Thyroid gland (tissue), 4 donors: ENCODE results near the gene NPM1. TPM values are rescaled to one million over a fixed set of nuclear protein-coding genes. Genes with fewer than 3 reads are reported as not detected.
"Not testable (repeated sequence)": the region's sequence is repeated elsewhere in the genome, so short reads cannot be mapped to it uniquely, and the experiment has no call there.

Source experiments
- DNase-seq, 2 donors: peaks; one replicate each; pipeline ENCODE4 v3.0.0-alpha.2; 2019
- H3K27ac ChIP-seq, 3 donors: fragments of 200-600 bp; sonication (generic); 1 replicate in 2 of 3; 2 replicates in 1 of 3; pipeline ENCODE4 v1.5.1; 2016 to 2019; ENCODE audit warnings: mild to moderate bottlenecking in 1 of 3, moderate library complexity in 1 of 3
- H3K27me3 ChIP-seq: fragments of 200-600 bp; sonication (generic); one replicate; pipeline ENCODE4 v1.5.1; 2019
- H3K36me3 ChIP-seq, 2 donors: fragments of 200-600 bp; sonication (generic); one replicate each; pipeline ENCODE4 v1.5.1; 2016 to 2019
- H3K4me1 ChIP-seq, 2 donors: fragments of 200-600 bp; sonication (generic); one replicate each; pipeline ENCODE4 v1.5.1; 2017 to 2019
- H3K4me3 ChIP-seq, 3 donors: fragments of 200-600 bp; sonication (generic); replicated peaks in 1 of 3; 1 replicate in 2 of 3; 2 replicates in 1 of 3; pipeline ENCODE4 v1.5.1; 2016; ENCODE audit warnings: mild to moderate bottlenecking in 1 of 3
- H3K9me3 ChIP-seq: fragments of 200-600 bp; sonication (generic); one replicate; pipeline ENCODE4 v1.5.1; 2017
- POLR2A ChIP-seq, 2 donors: fragments of 450-650 bp; IDR thresholded peaks; one replicate each; pipeline ENCODE4 v1.6.1; 2017; ENCODE audit warnings: antibody characterized with exemption in 2 of 2, mild to moderate bottlenecking in 2 of 2, moderate library complexity in 1 of 2
- WGBS, 2 donors: methylation state at CpG; one replicate each; pipeline ENCODE4 v1.1.5; 2017; 5-methylcytosine and 5-hydroxymethylcytosine counted together
- intact Hi-C: fragments of 100-400 bp; cut with DNase I; formaldehyde crosslinking; loops from one replicate; pipeline ENCODE4 v1.15.1; 2023
- total RNA-seq, 4 donors: library from RNA; depleted of rRNA; stranded (reverse); fragments of >200 nt; gene quantifications; one replicate each; pipeline ENCODE4 v1.2.3, GENCODE V29; 2016
- TF ChIP-seq, protein P1 (sequence below), 6 experiments: fragments of 200-600 bp in 3 of 6; fragments of 450-650 bp in 3 of 6; sonication (generic) in 3 of 6; IDR thresholded peaks; one replicate each; pipeline ENCODE4 v1.5.1; 2016 to 2019; ENCODE audit warnings: antibody characterized with exemption in 6 of 6, mild to moderate bottlenecking in 2 of 6, inconsistent platforms in 1 of 6, moderate library complexity in 1 of 6

NPM1 gene
- total RNA-seq, 4 donors from 2014 or later, result 455 to 777 (median 561) TPM

DNA sequence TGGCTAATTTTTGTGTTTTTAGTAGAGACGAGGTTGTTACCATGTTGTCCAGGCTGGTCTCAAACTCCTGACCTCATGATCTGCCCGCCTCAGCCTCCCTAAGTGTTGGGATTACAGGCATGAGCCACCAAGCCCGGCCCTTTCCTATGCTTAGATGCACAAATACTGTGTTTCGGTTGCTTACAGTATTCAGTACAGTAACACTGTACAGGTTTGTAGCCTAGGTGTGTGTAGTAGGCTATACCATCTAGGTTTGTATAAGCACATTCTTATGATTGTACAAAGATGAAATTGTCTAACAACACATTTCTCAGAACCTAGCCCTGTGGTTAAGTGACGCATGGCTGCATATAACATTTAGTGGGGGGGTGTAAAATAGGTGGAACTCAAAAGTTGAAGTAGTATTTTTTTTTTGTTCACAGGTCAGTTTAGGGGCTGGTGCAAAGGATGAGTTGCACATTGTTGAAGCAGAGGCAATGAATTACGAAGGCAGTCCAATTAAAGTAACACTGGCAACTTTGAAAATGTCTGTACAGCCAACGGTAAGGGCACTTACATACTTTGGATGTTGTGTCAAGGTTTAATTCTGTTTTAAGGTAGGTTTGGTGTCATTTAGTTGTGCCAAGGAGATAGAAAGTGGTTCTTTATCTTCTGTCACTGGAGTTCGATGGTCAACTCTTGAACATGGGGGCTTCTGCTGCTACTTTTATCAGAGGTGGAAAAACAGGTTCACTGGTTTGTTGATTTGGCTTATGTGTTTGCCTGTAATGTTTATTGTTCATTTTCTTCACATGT, 3.4 kb downstream of the NPM1 start:
- Histone ChIP-seq H3K36me3 (peaks cover 35 to 40% of the 10 kb centered on the region in 2 donors), H3K9me3 (no peaks in the 10 kb centered on the region), H3K4me1 (peaks cover 15 to 26% of the 10 kb centered on the region in 2 donors), H3K4me3 (no peak overlapping the region), H3K27me3 (no peaks in the 10 kb centered on the region), H3K27ac (no peak overlapping the region)
- WGBS, 2 donors, result 73 to 75% methylated on average over 8 of the region's 8 CpGs
- intact Hi-C loops, result no loop called here
- DNase-seq, result no peak
- TF ChIP-seq, protein P1, sequence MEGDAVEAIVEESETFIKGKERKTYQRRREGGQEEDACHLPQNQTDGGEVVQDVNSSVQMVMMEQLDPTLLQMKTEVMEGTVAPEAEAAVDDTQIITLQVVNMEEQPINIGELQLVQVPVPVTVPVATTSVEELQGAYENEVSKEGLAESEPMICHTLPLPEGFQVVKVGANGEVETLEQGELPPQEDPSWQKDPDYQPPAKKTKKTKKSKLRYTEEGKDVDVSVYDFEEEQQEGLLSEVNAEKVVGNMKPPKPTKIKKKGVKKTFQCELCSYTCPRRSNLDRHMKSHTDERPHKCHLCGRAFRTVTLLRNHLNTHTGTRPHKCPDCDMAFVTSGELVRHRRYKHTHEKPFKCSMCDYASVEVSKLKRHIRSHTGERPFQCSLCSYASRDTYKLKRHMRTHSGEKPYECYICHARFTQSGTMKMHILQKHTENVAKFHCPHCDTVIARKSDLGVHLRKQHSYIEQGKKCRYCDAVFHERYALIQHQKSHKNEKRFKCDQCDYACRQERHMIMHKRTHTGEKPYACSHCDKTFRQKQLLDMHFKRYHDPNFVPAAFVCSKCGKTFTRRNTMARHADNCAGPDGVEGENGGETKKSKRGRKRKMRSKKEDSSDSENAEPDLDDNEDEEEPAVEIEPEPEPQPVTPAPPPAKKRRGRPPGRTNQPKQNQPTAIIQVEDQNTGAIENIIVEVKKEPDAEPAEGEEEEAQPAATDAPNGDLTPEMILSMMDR (IDR thresholded peaks at IDR 0.05), result no peak
- TF ChIP-seq POLR2A (IDR thresholded peaks at IDR 0.05), result no peak

DNA sequence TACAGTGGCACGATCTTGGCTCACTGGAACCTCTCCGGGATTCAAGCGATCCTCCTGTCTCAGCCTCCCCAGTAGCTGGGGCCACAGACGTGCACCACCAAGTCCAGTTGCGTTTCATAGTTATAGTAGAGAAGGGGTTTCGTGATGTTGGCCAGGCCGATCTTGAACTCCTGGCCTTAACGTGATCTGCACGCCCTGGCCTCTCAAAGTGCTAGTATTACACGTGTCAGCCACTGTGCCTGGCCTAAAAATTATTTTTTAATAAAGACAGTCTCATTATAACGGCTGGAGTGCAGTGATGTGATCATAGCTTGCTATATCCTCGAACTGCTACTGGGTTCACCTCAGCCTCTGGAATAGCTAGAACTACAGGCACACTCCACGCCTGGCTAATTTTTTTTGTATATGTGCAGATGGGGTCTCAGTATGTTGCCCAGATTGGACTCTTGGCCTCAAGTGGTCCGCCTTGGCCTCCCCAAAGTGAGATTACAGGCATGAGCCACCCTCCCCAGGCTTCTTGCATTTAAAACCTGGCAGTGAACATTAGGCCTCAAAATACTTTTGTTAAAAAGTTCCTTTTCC, 4.4 kb downstream of the NPM1 start:
- TF ChIP-seq POLR2A (IDR thresholded peaks at IDR 0.05), result no peak
- TF ChIP-seq, protein P1 (IDR thresholded peaks at IDR 0.05), result no peak
- intact Hi-C loops, result no loop called here
- no peak overlapping the region for H3K4me3 ChIP-seq
- no peaks in the 10 kb centered on the region for H3K9me3 ChIP-seq
- peaks cover 15 to 26% of the 10 kb centered on the region in 2 donors for H3K4me1 ChIP-seq
- H3K27ac ChIP-seq, result no peak overlapping the region
- H3K36me3 ChIP-seq, result peaks cover 42 to 50% of the 10 kb centered on the region in 2 donors
- no peaks in the 10 kb centered on the region for H3K27me3 ChIP-seq
- no peak for DNase-seq
- 89 to 91% methylated on average over 14 of the region's 14 CpGs for WGBS, 2 donors

DNA sequence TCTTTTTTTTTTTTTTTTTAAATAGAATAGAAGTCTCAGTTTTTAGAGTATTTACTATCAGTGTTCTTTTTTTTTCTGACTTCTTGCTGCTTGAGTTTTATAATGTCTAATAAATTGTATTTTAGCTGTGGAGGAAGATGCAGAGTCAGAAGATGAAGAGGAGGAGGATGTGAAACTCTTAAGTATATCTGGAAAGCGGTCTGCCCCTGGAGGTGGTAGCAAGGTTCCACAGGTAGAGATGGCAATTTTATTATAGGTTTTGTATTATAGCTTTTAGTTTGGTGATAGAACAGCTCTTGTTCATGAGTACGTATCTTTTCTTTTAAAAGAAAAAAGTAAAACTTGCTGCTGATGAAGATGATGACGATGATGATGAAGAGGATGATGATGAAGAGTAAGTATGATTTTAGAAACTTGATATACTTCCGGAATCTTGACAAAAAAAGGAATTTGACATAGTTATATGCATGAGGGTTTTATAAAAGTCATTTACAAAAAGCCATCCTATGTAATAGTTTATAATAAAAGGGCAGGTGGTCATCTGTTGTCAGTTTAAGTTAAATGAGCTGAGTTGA, 5.0 kb downstream of the NPM1 start:
- intact Hi-C loops, result no loop called here
- peaks cover 45 to 50% of the 10 kb centered on the region in 2 donors for H3K36me3 ChIP-seq
- no peaks in the 10 kb centered on the region for H3K27me3 ChIP-seq
- no peak overlapping the region for H3K27ac ChIP-seq
- no peak for TF ChIP-seq POLR2A (IDR thresholded peaks at IDR 0.05)
- TF ChIP-seq, protein P1 (IDR thresholded peaks at IDR 0.05), result no peak
- no peak for DNase-seq
- peaks cover 15 to 26% of the 10 kb centered on the region in 2 donors for H3K4me1 ChIP-seq
- no peak overlapping the region for H3K4me3 ChIP-seq
- no peaks in the 10 kb centered on the region for H3K9me3 ChIP-seq
- 89 to 95% methylated on average over 4 of the region's 4 CpGs for WGBS, 2 donors

DNA sequence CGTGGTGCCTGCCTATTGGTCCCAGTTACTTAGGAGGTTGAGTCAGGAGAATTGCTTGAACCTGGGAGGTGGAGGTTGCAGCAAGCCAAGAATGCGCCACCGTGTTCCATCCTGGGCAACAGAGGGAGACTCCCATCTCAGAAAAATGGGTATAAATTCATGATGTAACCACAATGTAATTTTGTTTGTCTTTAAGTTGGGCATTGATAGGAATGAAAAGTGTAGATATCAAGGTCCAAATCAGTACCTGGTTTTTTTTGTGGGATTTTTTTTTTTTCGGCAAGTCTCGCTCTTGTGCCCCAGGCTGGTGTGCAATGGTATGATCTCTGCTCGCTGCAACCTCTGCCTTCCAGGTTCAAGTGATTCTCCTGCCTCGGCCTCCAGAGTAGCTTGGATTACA, 7.4 kb downstream of the NPM1 start:
- TF ChIP-seq, protein P1 (IDR thresholded peaks at IDR 0.05), result no peak
- TF ChIP-seq POLR2A (IDR thresholded peaks at IDR 0.05), result no peak
- WGBS, 2 donors, result 91 to 92% methylated on average over 7 of the region's 7 CpGs
- peaks cover 49 to 71% of the 10 kb centered on the region in 2 donors for H3K36me3 ChIP-seq

DNA sequence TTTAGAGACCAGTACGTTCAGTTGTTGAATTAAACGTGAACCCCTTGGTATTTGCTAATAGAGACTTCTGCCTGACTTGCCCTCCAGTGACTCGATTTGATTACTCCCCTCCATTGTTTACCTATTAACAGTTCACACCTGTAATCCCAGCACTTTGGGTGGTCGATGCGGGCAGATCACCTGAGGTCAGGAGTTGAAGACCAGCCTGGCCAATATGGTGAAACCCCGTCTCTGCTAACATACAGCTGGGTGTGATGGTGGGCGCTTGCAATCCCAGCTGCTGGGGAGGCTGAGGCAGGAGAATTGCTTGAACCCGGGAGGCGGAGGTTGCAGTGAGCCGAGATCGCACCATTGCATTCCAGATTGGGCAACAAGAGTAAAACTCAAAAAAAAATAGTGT, 8.9 kb downstream of the NPM1 start:
- H3K4me3 ChIP-seq, intact Hi-C loops, H3K9me3 ChIP-seq, H3K27ac ChIP-seq, DNase-seq, H3K4me1 ChIP-seq, H3K27me3 ChIP-seq: not testable (repeated sequence)
- WGBS, 2 donors, result 88% methylated on average over 11 of the region's 11 CpGs
- H3K36me3 ChIP-seq, result peaks cover 62 to 86% of the 10 kb centered on the region in 2 donors

More for the DNA sequence above, 7.4 kb downstream of the NPM1 start:
- Histone ChIP-seq H3K4me1 (peaks cover 9 to 10% of the 10 kb centered on the region in 2 donors), H3K4me3 (no peak overlapping the region), H3K9me3 (no peaks in the 10 kb centered on the region), H3K27me3 (no peaks in the 10 kb centered on the region), H3K27ac (no peak overlapping the region)
- intact Hi-C loops, result no loop called here
- DNase-seq, result no peak
